Measurements from ENCODE around the gene C10orf95.

The C10orf95 gene

GRCh38 chr10:102433619-102434046 is 17.7 kb downstream of the C10orf95 start:
- Histone ChIP-seq H3K27me3 (ENCODE audit: insufficient read depth, low read length) (no peaks in the 10 kb centered on the region), H3K79me2 (ENCODE audit: control insufficient read depth, insufficient read depth, low read length, unreplicated experiment) (peaks cover 27% of the 10 kb centered on the region), H3K4me3 (ENCODE audit: low read depth, low read length) (no peak overlapping the region; the same call in 1 of the 2 replicates), H3K27ac (ENCODE audit: low read depth, low read length) (no peak overlapping the region), H3K4me1 (ENCODE audit: control insufficient read depth, insufficient read depth, low read length, unreplicated experiment) (peaks cover 19% of the 10 kb centered on the region), H3K36me3 (ENCODE audit: insufficient read depth, low read length) (0 out of 2 replicates have a peak, but pooled peaks cover 3% of the 10 kb centered on the region), H2AFZ (ENCODE audit: low read length, unreplicated experiment) (no peak overlapping the region)

- H3K4me3 ChIP-seq (ENCODE audit: low read depth, low read length): peak within 1 kb of the TSS; percentile 85
- H3K79me2 ChIP-seq (ENCODE audit: control insufficient read depth, insufficient read depth, low read length, unreplicated experiment): peaks cover 27% of the 10 kb centered on the region
- peak within 1 kb of the TSS; percentile 55 for H2AFZ ChIP-seq (ENCODE audit: low read length, unreplicated experiment)
- peaks cover 16% of the 10 kb centered on the region for H3K4me1 ChIP-seq (ENCODE audit: control insufficient read depth, insufficient read depth, low read length, unreplicated experiment)
- no peaks in the 10 kb centered on the region for H3K36me3 ChIP-seq (ENCODE audit: insufficient read depth, low read length)
- H3K27me3 ChIP-seq (ENCODE audit: insufficient read depth, low read length): no peaks in the 10 kb centered on the region
- peak within 1 kb of the TSS; percentile 48; the same call in 1 of the 2 replicates for H3K27ac ChIP-seq (ENCODE audit: low read depth, low read length)
Measured at GRCh38 chr10:102432162-102432950, 19.0 kb downstream of the C10orf95 start, which contains the start of gene CUEDC2. Gene CUEDC2, minus strand, starts transcription at chr10:102432574. Its CDS starts 7,386 bp downstream, at chr10:102425188.

- no peaks in the 10 kb centered on the region for H3K27me3 ChIP-seq (ENCODE audit: insufficient read depth, low read length)
- no peaks in the 10 kb centered on the region for H3K36me3 ChIP-seq (ENCODE audit: insufficient read depth, low read length)
- H3K4me1 ChIP-seq (ENCODE audit: control insufficient read depth, insufficient read depth, low read length, unreplicated experiment): peaks cover 16% of the 10 kb centered on the region
- peaks cover 25% of the 10 kb centered on the region for H3K79me2 ChIP-seq (ENCODE audit: control insufficient read depth, insufficient read depth, low read length, unreplicated experiment)
- peak overlapping the region; percentile 48; the same call in 1 of the 2 replicates for H3K27ac ChIP-seq (ENCODE audit: low read depth, low read length)
- peak overlapping the region; percentile 85 for H3K4me3 ChIP-seq (ENCODE audit: low read depth, low read length)
- peak overlapping the region; percentile 44 for H2AFZ ChIP-seq (ENCODE audit: low read length, unreplicated experiment)
Measured at GRCh38 chr10:102431452-102432124, 19.8 kb downstream of the C10orf95 start.

GRCh38 chr10:102429468-102429867 is 21.9 kb downstream of the C10orf95 start:
- Histone ChIP-seq H3K27me3 (ENCODE audit: insufficient read depth, low read length) (no peaks in the 10 kb centered on the region), H3K4me1 (ENCODE audit: control insufficient read depth, insufficient read depth, low read length, unreplicated experiment) (peaks cover 6% of the 10 kb centered on the region), H3K36me3 (ENCODE audit: insufficient read depth, low read length) (no peaks in the 10 kb centered on the region), H2AFZ (ENCODE audit: low read length, unreplicated experiment) (no peak overlapping the region), H3K79me2 (ENCODE audit: control insufficient read depth, insufficient read depth, low read length, unreplicated experiment) (peaks cover 18% of the 10 kb centered on the region), H3K4me3 (ENCODE audit: low read depth, low read length) (no peak overlapping the region), H3K27ac (ENCODE audit: low read depth, low read length) (no peak overlapping the region)

GRCh38 chr10:102426803-102427287 is 24.5 kb downstream of the C10orf95 start:
- Histone ChIP-seq H3K79me2 (ENCODE audit: control insufficient read depth, insufficient read depth, low read length, unreplicated experiment) (peaks cover 12% of the 10 kb centered on the region), H3K36me3 (ENCODE audit: insufficient read depth, low read length) (no peaks in the 10 kb centered on the region), H3K4me1 (ENCODE audit: control insufficient read depth, insufficient read depth, low read length, unreplicated experiment) (peaks cover 8% of the 10 kb centered on the region), H3K27me3 (ENCODE audit: insufficient read depth, low read length) (no peaks in the 10 kb centered on the region), H3K4me3 (ENCODE audit: low read depth, low read length) (no peak overlapping the region), H2AFZ (ENCODE audit: low read length, unreplicated experiment) (no peak overlapping the region), H3K27ac (ENCODE audit: low read depth, low read length) (no peak overlapping the region)

GRCh38 chr10:102425444-102425843 is 25.9 kb downstream of the C10orf95 start:
- no peak overlapping the region for H3K27ac ChIP-seq (ENCODE audit: low read depth, low read length)
- peaks cover 2% of the 10 kb centered on the region for H3K79me2 ChIP-seq (ENCODE audit: control insufficient read depth, insufficient read depth, low read length, unreplicated experiment)
- no peaks in the 10 kb centered on the region for H3K36me3 ChIP-seq (ENCODE audit: insufficient read depth, low read length)
- no peak overlapping the region for H3K4me3 ChIP-seq (ENCODE audit: low read depth, low read length)
- no peak overlapping the region for H2AFZ ChIP-seq (ENCODE audit: low read length, unreplicated experiment)
- peaks cover 4% of the 10 kb centered on the region for H3K4me1 ChIP-seq (ENCODE audit: control insufficient read depth, insufficient read depth, low read length, unreplicated experiment)
- no peaks in the 10 kb centered on the region for H3K27me3 ChIP-seq (ENCODE audit: insufficient read depth, low read length)

GRCh38 chr10:102424916-102425315 is 26.4 kb downstream of the C10orf95 start:
- H3K4me1 ChIP-seq (ENCODE audit: control insufficient read depth, insufficient read depth, low read length, unreplicated experiment): peaks cover 8% of the 10 kb centered on the region

GRCh38 chr10:102424145-102424544 is 27.2 kb downstream of the C10orf95 start:
- no peak overlapping the region for H2AFZ ChIP-seq (ENCODE audit: low read length, unreplicated experiment)
- H3K79me2 ChIP-seq (ENCODE audit: control insufficient read depth, insufficient read depth, low read length, unreplicated experiment): no peaks in the 10 kb centered on the region
- H3K4me3 ChIP-seq (ENCODE audit: low read depth, low read length): no peak overlapping the region
- peaks cover 12% of the 10 kb centered on the region for H3K4me1 ChIP-seq (ENCODE audit: control insufficient read depth, insufficient read depth, low read length, unreplicated experiment)
- H3K36me3 ChIP-seq (ENCODE audit: insufficient read depth, low read length): no peaks in the 10 kb centered on the region
- H3K27me3 ChIP-seq (ENCODE audit: insufficient read depth, low read length): peaks cover 3% of the 10 kb centered on the region; the same call in 1 of the 2 replicates
- H3K27ac ChIP-seq (ENCODE audit: low read depth, low read length): no peak overlapping the region

More at GRCh38 chr10:102424916-102425315, 26.4 kb downstream of the C10orf95 start:
- Histone ChIP-seq H3K36me3 (ENCODE audit: insufficient read depth, low read length) (no peaks in the 10 kb centered on the region), H2AFZ (ENCODE audit: low read length, unreplicated experiment) (no peak overlapping the region), H3K27ac (ENCODE audit: low read depth, low read length) (no peak overlapping the region), H3K27me3 (ENCODE audit: insufficient read depth, low read length) (no peaks in the 10 kb centered on the region), H3K79me2 (ENCODE audit: control insufficient read depth, insufficient read depth, low read length, unreplicated experiment) (no peaks in the 10 kb centered on the region), H3K4me3 (ENCODE audit: low read depth, low read length) (no peak overlapping the region)

- Histone ChIP-seq H2AFZ (ENCODE audit: low read length, unreplicated experiment) (no peak overlapping the region), H3K27me3 (ENCODE audit: insufficient read depth, low read length) (peaks cover 7% of the 10 kb centered on the region; the same call in 1 of the 2 replicates), H3K27ac (ENCODE audit: low read depth, low read length) (no peak overlapping the region), H3K4me1 (ENCODE audit: control insufficient read depth, insufficient read depth, low read length, unreplicated experiment) (peaks cover 14% of the 10 kb centered on the region), H3K79me2 (ENCODE audit: control insufficient read depth, insufficient read depth, low read length, unreplicated experiment) (no peaks in the 10 kb centered on the region), H3K4me3 (ENCODE audit: low read depth, low read length) (no peak overlapping the region), H3K36me3 (ENCODE audit: insufficient read depth, low read length) (no peaks in the 10 kb centered on the region)
Measured at GRCh38 chr10:102423372-102423968, 27.9 kb downstream of the C10orf95 start.

- peaks cover 14% of the 10 kb centered on the region for H3K4me1 ChIP-seq (ENCODE audit: control insufficient read depth, insufficient read depth, low read length, unreplicated experiment)
- peak overlapping the region; percentile 81 for H3K4me3 ChIP-seq (ENCODE audit: low read depth, low read length)
- H3K36me3 ChIP-seq (ENCODE audit: insufficient read depth, low read length): no peaks in the 10 kb centered on the region
- peaks cover 15% of the 10 kb centered on the region for H3K27me3 ChIP-seq (ENCODE audit: insufficient read depth, low read length)
- H3K27ac ChIP-seq (ENCODE audit: low read depth, low read length): peak overlapping the region; percentile 8; the same call in 1 of the 2 replicates
- no peak overlapping the region for H2AFZ ChIP-seq (ENCODE audit: low read length, unreplicated experiment)
- H3K79me2 ChIP-seq (ENCODE audit: control insufficient read depth, insufficient read depth, low read length, unreplicated experiment): no peaks in the 10 kb centered on the region
Measured at GRCh38 chr10:102422545-102423129, 28.7 kb downstream of the C10orf95 start.

Measured in ACC112 (cell line).